Mesenchymal stem cell (in vitro differentiated cells and primary cell): Measurements from ENCODE around the gene FSCN2. TPM values are rescaled to one million over a fixed set of nuclear protein-coding genes. Genes with fewer than 3 reads are reported as not detected.

Experiments
- DNase-seq: peaks from one replicate; pipeline ENCODE4 v3.0.0-alpha.2; 2013
- H2AFZ ChIP-seq: one replicate; pipeline ENCODE4 v1.6.1; 2013; ENCODE audit warnings: low read depth, mild to moderate bottlenecking, control low read depth, inconsistent platforms, low read length, moderate library complexity
- H2AK5ac ChIP-seq: 2 replicates; pipeline ENCODE4 v1.6.1; 2013; ENCODE audit warnings: low read length, moderate library complexity, mild to moderate bottlenecking, inconsistent platforms; ENCODE audit not compliant: severe bottlenecking
- H2BK120ac ChIP-seq: one replicate; pipeline ENCODE4 v1.6.1; 2013; ENCODE audit warnings: low read depth, mild to moderate bottlenecking, inconsistent platforms, low read length, moderate library complexity
- H2BK12ac ChIP-seq, 2 experiments: one replicate each; pipeline ENCODE4 v1.6.1; 2013; ENCODE audit warnings: inconsistent platforms in 2 of 2, low read length in 2 of 2, mild to moderate bottlenecking in 2 of 2, moderate library complexity in 2 of 2, control low read depth in 1 of 2
- H2BK15ac ChIP-seq: one replicate; pipeline ENCODE4 v1.6.1; 2013; ENCODE audit warnings: mild to moderate bottlenecking, low read depth, inconsistent platforms; ENCODE audit not compliant: poor library complexity, severe bottlenecking
- H2BK5ac ChIP-seq: 2 replicates; pipeline ENCODE4 v1.6.1; 2013; ENCODE audit warnings: low read depth, mild to moderate bottlenecking, low read length, control low read depth, inconsistent platforms; ENCODE audit not compliant: poor library complexity, severe bottlenecking
- H3K14ac ChIP-seq, 2 experiments: one replicate each; pipeline ENCODE4 v1.6.1; 2013; ENCODE audit warnings: inconsistent platforms in 2 of 2, low read length in 2 of 2, control low read depth in 1 of 2, mild to moderate bottlenecking in 1 of 2, moderate library complexity in 1 of 2
- H3K18ac ChIP-seq, 2 experiments: one replicate each; pipeline ENCODE4 v1.6.1; 2013; ENCODE audit warnings: inconsistent platforms in 2 of 2, low read length in 2 of 2, control low read depth in 1 of 2, low read depth in 1 of 2, mild to moderate bottlenecking in 1 of 2
- H3K23ac ChIP-seq, 2 experiments: one replicate each; pipeline ENCODE4 v1.6.1; 2013; ENCODE audit warnings: inconsistent platforms in 2 of 2, low read length in 2 of 2, mild to moderate bottlenecking in 2 of 2, moderate library complexity in 2 of 2, control low read depth in 1 of 2
- H3K27ac ChIP-seq: 2 replicates; pipeline ENCODE4 v1.5.1; 2013; ENCODE audit warnings: mild to moderate bottlenecking, moderate library complexity, low read length, control low read depth, inconsistent platforms; ENCODE audit not compliant: poor library complexity, severe bottlenecking
- H3K27me3 ChIP-seq, 2 experiments: 2 replicates each; pipeline versions ENCODE4 v1.6.1 to v1.7.0; 2013; ENCODE audit warnings: low read length in 2 of 2, mild to moderate bottlenecking in 2 of 2, moderate library complexity in 2 of 2, control low read depth in 1 of 2, inconsistent platforms in 1 of 2; ENCODE audit not compliant: control insufficient read depth in 1 of 2, insufficient read depth in 1 of 2
- H3K36me3 ChIP-seq, 2 experiments: 2 replicates each; pipeline versions ENCODE4 v1.6.1 to v1.7.0; 2013; ENCODE audit warnings: low read length in 2 of 2, control low read depth in 1 of 2, inconsistent platforms in 1 of 2, low read depth in 1 of 2, mild to moderate bottlenecking in 1 of 2; ENCODE audit not compliant: insufficient read depth in 2 of 2, control insufficient read depth in 1 of 2
- H3K4ac ChIP-seq, 2 experiments: one replicate each; pipeline ENCODE4 v1.6.1; 2013; ENCODE audit warnings: inconsistent platforms in 2 of 2, low read length in 2 of 2, mild to moderate bottlenecking in 2 of 2, moderate library complexity in 2 of 2, control low read depth in 1 of 2, low read depth in 1 of 2
- H3K4me1 ChIP-seq: 2 replicates; pipeline ENCODE4 v1.6.1; 2013; ENCODE audit warnings: low read depth, low read length, control low read depth; ENCODE audit not compliant: control insufficient read depth, insufficient read depth
- H3K4me2 ChIP-seq: 2 replicates; pipeline ENCODE4 v1.6.1; 2013; ENCODE audit warnings: low read length, mild to moderate bottlenecking, inconsistent platforms; ENCODE audit not compliant: poor library complexity, severe bottlenecking
- H3K4me3 ChIP-seq, 2 experiments: 2 replicates each; pipeline versions ENCODE4 v1.5.1 to v1.7.0; 2013; ENCODE audit warnings: low read length in 2 of 2, mild to moderate bottlenecking in 2 of 2, control low read depth in 1 of 2, low read depth in 1 of 2; ENCODE audit not compliant: insufficient read depth in 1 of 2
- H3K79me1 ChIP-seq: replicated peaks from 2 replicates; pipeline ENCODE4 v1.6.1; 2013; ENCODE audit warnings: mild to moderate bottlenecking, control low read depth, low read length, inconsistent platforms; ENCODE audit not compliant: poor library complexity, severe bottlenecking
- H3K9ac ChIP-seq: 2 replicates; pipeline ENCODE4 v1.7.0; 2013; ENCODE audit warnings: mild to moderate bottlenecking, low read length, moderate library complexity
- H3K9me3 ChIP-seq: 2 replicates; pipeline ENCODE4 v1.7.0; 2013; ENCODE audit warnings: mild to moderate bottlenecking, low read length; ENCODE audit not compliant: control insufficient read depth
- H4K8ac ChIP-seq: one replicate; pipeline ENCODE4 v1.6.1; 2013; ENCODE audit warnings: inconsistent platforms, mild to moderate bottlenecking, low read length, moderate library complexity
- H4K91ac ChIP-seq: one replicate; pipeline ENCODE4 v1.6.1; 2013; ENCODE audit warnings: mild to moderate bottlenecking, low read length, inconsistent platforms
- WGBS: methylation state at CpG from one replicate; pipeline ENCODE4 v1.1.7; 2013; ENCODE audit warnings: mixed read lengths; 5-methylcytosine and 5-hydroxymethylcytosine counted together
- polyA plus RNA-seq, 2 experiments: library from polyadenylated mRNA; stranded (reverse); fragments of 200-250 nt; gene quantifications; one replicate each; pipeline ENCODE4 v1.2.3, GENCODE V29; 2013

FSCN2 gene
- polyA plus RNA-seq (2013, experiment 1 of 2): 0.23 TPM
- 0.15 TPM for polyA plus RNA-seq (2013, experiment 2 of 2)

- H3K14ac ChIP-seq: no peak within 1 kb of the TSS
- H4K91ac ChIP-seq: no peak within 1 kb of the TSS
- H2AFZ ChIP-seq: no peak within 1 kb of the TSS
- H3K4me1 ChIP-seq: peaks cover 19% of the 10 kb centered on the region
- WGBS: 78% methylated on average over 42 of the region's 42 CpGs
- no peaks in the 10 kb centered on the region for H3K9me3 ChIP-seq
- no peak within 1 kb of the TSS for H2BK15ac ChIP-seq
- no peaks in the 10 kb centered on the region for H3K79me1 ChIP-seq
- H2BK5ac ChIP-seq: no peak within 1 kb of the TSS
- H2BK120ac ChIP-seq: no peak within 1 kb of the TSS
- peaks cover 0 to 4% of the 10 kb centered on the region in 2 experiments for H3K36me3 ChIP-seq
- no peak within 1 kb of the TSS for H4K8ac ChIP-seq
- DNase-seq: no peak
- no peak within 1 kb of the TSS for H3K4ac ChIP-seq
- H3K27ac ChIP-seq: no peak within 1 kb of the TSS
- no peak within 1 kb of the TSS for H3K4me3 ChIP-seq
- H3K23ac ChIP-seq: no peak within 1 kb of the TSS
- no peak within 1 kb of the TSS for H2BK12ac ChIP-seq
- H2AK5ac ChIP-seq: no peak within 1 kb of the TSS
- peak within 1 kb of the TSS; percentile 18 for H3K9ac ChIP-seq
- H3K18ac ChIP-seq: no peak within 1 kb of the TSS
- H3K4me2 ChIP-seq: no peak within 1 kb of the TSS
- peaks cover 0 to 48% of the 10 kb centered on the region in 2 experiments for H3K27me3 ChIP-seq
Observed at GRCh38 chr17:81527591-81528383, at the start of gene FSCN2. Gene FSCN2 (plus strand): TSS chr17:81528377. CDS start chr17:81528532, 155 bp downstream.

DNA sequence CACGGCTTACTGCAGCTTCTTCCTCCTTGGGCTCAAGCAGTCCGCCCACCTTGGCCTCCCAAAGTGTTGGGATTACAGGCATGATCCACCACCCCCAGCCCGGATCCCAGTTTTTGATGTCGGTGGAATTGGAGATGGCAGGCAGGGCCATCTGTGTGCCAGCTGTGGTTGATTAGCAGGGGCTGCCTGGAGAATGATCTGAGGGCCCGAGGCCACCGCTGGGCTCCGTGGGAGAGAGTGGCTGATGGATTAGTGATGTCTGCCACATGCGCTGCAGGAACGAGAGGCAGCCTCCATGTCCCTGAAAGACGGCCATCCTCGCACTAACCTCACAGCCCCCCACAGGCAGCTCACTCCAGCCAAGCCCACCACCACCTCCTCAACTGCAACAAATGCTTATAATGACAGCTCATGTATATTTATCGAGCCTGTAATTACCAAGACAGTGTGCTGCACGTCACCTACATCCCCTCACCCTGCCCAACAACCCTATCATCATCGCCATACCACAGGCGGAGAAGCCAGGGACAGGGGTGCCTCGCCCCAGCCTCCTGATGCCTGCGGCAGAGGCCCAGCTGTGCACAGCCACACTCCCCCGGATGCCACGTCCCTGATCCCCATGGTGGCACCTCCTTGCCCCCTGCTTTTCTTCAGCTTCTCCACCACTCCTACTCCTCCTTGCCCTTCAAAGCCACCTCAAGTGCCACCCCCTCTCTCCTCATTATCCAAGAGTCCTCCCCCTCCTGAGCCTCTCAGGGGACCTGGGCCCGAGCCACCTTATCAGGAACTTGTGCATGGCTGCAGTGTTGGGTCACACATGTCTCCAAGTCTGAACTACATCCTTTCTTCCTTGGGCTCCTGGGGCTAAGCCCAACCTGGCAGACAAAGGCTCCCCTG, 48.8 kb upstream of the FSCN2 start:
- H3K23ac ChIP-seq: no peak overlapping the region
- H3K9ac ChIP-seq: peak overlapping the region; percentile 46
- no peak overlapping the region for H3K27ac ChIP-seq
- H4K8ac ChIP-seq: no peak overlapping the region
- 91% methylated on average over 20 of the region's 20 CpGs for WGBS
- no peak overlapping the region for H2AK5ac ChIP-seq
- peak overlapping the region; percentile 27 for H4K91ac ChIP-seq
- H3K27me3 ChIP-seq: peaks cover 0 to 10% of the 10 kb centered on the region in 2 experiments
- H2BK15ac ChIP-seq: no peak overlapping the region
- H2BK5ac ChIP-seq: no peak overlapping the region
- H2BK120ac ChIP-seq: no peak overlapping the region
- H3K4me1 ChIP-seq: peaks cover 39% of the 10 kb centered on the region
- H3K9me3 ChIP-seq: peaks cover 5% of the 10 kb centered on the region
- no peak overlapping the region for H3K4me2 ChIP-seq
- DNase-seq: no peak
- peaks cover 2% of the 10 kb centered on the region for H3K79me1 ChIP-seq
- H3K18ac ChIP-seq: no peak overlapping the region
- peak overlapping the region in 1 of 2 experiments; percentile 4 for H2BK12ac ChIP-seq
- no peaks in the 10 kb centered on the region for H3K36me3 ChIP-seq
- no peak overlapping the region for H3K4me3 ChIP-seq
- H3K14ac ChIP-seq: peak overlapping the region in 1 of 2 experiments; percentile 63
- H2AFZ ChIP-seq: no peak overlapping the region
- no peak overlapping the region for H3K4ac ChIP-seq

- Histone ChIP-seq H3K18ac (peak overlapping the region in 1 of 2 experiments; percentile 67), H3K27me3 (peaks cover 0 to 12% of the 10 kb centered on the region in 2 experiments), H3K27ac (no peak overlapping the region), H2BK120ac (no peak overlapping the region), H2BK12ac (peak overlapping the region in 1 of 2 experiments; percentile 37), H2BK5ac (no peak overlapping the region), H3K14ac (peak overlapping the region in 1 of 2 experiments; percentile 69), H2BK15ac (peak overlapping the region; percentile 84), H3K4ac (no peak overlapping the region), H4K91ac (peak overlapping the region; percentile 47), H3K4me1 (peaks cover 42% of the 10 kb centered on the region), H3K9ac (peak overlapping the region; percentile 46), H2AFZ (no peak overlapping the region), H3K79me1 (peaks cover 2% of the 10 kb centered on the region), H3K4me3 (peak overlapping the region in 1 of 2 experiments; percentile 76), H3K9me3 (peaks cover 5% of the 10 kb centered on the region), H3K23ac (no peak overlapping the region), H2AK5ac (no peak overlapping the region), H4K8ac (peak overlapping the region; percentile 19), H3K36me3 (no peaks in the 10 kb centered on the region), H3K4me2 (no peak overlapping the region)
- WGBS: 68% methylated on average over 20 of the region's 21 CpGs
- DNase-seq: peak; percentile 62
Observed at GRCh38 chr17:81480140-81481072, 47.8 kb upstream of the FSCN2 start.
